ENCODE measurements around the gene CCNYL1. TPM values are rescaled to one million over a fixed set of nuclear protein-coding genes. Genes with fewer than 3 reads are reported as not detected.

CCNYL1 gene
- total and polyA plus RNA-seq, 2 experiments from 2014 or later: 13.7 to 17.6 TPM

DNA sequence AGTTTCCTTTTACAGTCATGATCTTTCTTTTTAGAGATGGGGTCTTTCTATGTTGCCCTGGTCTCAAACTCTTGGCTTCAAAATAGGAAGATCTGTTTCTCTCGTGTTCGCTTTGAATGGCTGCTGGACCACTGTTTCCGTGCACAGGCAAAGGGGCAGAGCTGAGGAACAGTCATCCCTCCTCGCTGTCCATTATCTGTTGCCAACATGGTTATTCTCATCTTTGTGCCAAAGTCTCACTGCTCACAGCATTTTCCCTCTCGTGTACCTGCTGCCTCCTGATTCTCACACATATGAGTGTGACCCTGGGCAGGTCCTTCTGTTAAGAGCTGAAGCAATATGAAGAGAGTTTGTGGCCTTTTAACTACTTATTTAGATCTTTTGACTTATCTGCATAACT is 28.0 kb upstream of the CCNYL1 start:
- Histone ChIP-seq H3K9me3 (ENCODE audit: low read depth) (no peaks in the 10 kb centered on the region), H3K27me3 (no peaks in the 10 kb centered on the region), H3K79me2 (no peaks in the 10 kb centered on the region), H3K36me3 (replicated peaks; ENCODE audit: insufficient read depth, low read depth) (no peaks in the 10 kb centered on the region), H3K4me1 (ENCODE audit: insufficient read depth) (peaks cover 10% of the 10 kb centered on the region), H2AFZ (no peak overlapping the region), H4K20me1 (ENCODE audit: insufficient read depth, poor library complexity, severe bottlenecking) (no peaks in the 10 kb centered on the region), H3K4me2 (no peak overlapping the region), H3K27ac (peak overlapping the region; percentile 82), H3K4me3 (no peak overlapping the region), H3K9me2 (replicated peaks; ENCODE audit: insufficient read depth) (no peaks in the 10 kb centered on the region)
- no peak for TF ChIP-seq EZH2 (IDR thresholded peaks at IDR 0.05; ENCODE audit: borderline replicate concordance)
- TF ChIP-seq EZH2phosphoT487 (IDR thresholded peaks at IDR 0.05; ENCODE audit: low read depth, severe bottlenecking, unreplicated experiment): no peak
- TF ChIP-seq, protein P1, sequence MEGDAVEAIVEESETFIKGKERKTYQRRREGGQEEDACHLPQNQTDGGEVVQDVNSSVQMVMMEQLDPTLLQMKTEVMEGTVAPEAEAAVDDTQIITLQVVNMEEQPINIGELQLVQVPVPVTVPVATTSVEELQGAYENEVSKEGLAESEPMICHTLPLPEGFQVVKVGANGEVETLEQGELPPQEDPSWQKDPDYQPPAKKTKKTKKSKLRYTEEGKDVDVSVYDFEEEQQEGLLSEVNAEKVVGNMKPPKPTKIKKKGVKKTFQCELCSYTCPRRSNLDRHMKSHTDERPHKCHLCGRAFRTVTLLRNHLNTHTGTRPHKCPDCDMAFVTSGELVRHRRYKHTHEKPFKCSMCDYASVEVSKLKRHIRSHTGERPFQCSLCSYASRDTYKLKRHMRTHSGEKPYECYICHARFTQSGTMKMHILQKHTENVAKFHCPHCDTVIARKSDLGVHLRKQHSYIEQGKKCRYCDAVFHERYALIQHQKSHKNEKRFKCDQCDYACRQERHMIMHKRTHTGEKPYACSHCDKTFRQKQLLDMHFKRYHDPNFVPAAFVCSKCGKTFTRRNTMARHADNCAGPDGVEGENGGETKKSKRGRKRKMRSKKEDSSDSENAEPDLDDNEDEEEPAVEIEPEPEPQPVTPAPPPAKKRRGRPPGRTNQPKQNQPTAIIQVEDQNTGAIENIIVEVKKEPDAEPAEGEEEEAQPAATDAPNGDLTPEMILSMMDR (IDR thresholded peaks at IDR 0.05; ENCODE audit: poor library complexity): no peak
- peak; percentile 12 for DNase-seq (ENCODE audit: low spot score)
- 83% methylated on average over 5 of the region's 5 CpGs for WGBS (ENCODE audit: low lambda C conversion rate, missing lambda C conversion rate)

DNA sequence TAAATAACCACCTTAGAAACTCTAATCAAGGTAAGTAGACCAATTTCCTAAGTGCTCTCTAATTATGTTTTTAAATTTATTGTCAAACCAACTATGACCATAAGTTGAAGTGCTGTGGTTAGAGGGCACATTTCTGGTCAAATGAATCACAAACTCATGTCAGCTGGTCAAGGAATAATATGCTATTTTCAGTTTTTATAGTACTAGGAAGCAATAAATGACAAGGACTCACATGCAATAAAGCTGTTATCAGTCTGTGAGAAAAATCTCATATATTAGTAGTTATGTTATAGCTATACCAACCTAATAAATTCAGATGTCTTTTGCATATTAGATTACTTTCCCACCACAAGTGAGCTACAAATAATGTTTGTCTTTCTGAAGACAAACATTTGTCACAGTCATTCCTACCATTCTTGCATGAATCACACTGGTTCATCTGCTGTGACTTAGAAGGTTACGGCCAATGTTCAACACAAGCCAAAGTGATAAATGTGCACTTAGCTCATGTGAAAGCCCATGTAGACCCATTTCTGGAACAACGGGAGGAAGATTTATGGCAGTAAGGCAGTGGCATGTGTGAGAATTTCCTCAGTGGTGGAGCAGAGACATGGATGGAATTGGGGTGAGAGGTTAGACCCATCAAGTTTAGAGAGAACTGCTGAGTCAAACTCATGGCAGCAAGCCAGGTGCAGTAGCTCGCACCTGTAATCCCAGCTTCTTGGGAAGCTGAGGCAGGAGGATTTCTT is 27.4 kb upstream of the CCNYL1 start:
- no peak overlapping the region for H3K4me2 ChIP-seq

DNA sequence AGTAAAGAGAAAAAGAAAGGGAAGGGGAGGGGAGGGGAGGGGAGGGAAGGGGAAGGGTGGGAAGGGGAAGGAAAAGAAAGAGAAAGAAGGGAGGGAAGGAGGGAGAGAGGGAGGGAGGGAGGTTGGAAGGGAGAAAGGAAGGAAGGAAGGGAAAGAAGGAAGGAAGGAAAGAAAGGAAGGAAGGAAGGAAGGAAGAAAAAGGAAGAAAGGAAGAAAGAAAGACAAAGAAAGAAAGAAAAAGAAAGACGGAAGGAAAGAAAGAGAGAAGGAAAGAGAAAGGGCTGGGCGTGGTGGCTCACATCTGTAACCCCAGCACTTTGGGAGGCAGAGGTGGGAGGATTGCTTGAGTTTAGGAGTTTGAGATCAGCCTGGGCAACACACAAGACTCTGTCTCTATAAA is 24.6 kb upstream of the CCNYL1 start:
- Histone ChIP-seq H3K27ac (no peak overlapping the region), H3K36me3 (replicated peaks; ENCODE audit: insufficient read depth, low read depth) (no peaks in the 10 kb centered on the region), H2AFZ (no peak overlapping the region), H4K20me1 (ENCODE audit: insufficient read depth, poor library complexity, severe bottlenecking) (no peaks in the 10 kb centered on the region), H3K4me3 (no peak overlapping the region), H3K9me3 (ENCODE audit: low read depth) (no peaks in the 10 kb centered on the region), H3K4me1 (ENCODE audit: insufficient read depth) (peaks cover 10% of the 10 kb centered on the region), H3K9me2 (replicated peaks; ENCODE audit: insufficient read depth) (no peaks in the 10 kb centered on the region), H3K4me2 (no peak overlapping the region), H3K27me3 (no peaks in the 10 kb centered on the region), H3K79me2 (no peaks in the 10 kb centered on the region)
- no peak for DNase-seq (ENCODE audit: low spot score)
- no peak for TF ChIP-seq EZH2phosphoT487 (IDR thresholded peaks at IDR 0.05; ENCODE audit: low read depth, severe bottlenecking, unreplicated experiment)
- TF ChIP-seq, protein P1 (IDR thresholded peaks at IDR 0.05; ENCODE audit: poor library complexity): no peak
- TF ChIP-seq EZH2 (IDR thresholded peaks at IDR 0.05; ENCODE audit: borderline replicate concordance): no peak
- WGBS (ENCODE audit: low lambda C conversion rate, missing lambda C conversion rate): 71% methylated on average over 2 of the region's 2 CpGs

More for the DNA sequence above, 27.4 kb upstream of the CCNYL1 start:
- peaks cover 10% of the 10 kb centered on the region for H3K4me1 ChIP-seq (ENCODE audit: insufficient read depth)
- H3K79me2 ChIP-seq: no peaks in the 10 kb centered on the region
- 55% methylated on average over 3 of the region's 3 CpGs for WGBS (ENCODE audit: low lambda C conversion rate, missing lambda C conversion rate)
- H3K36me3 ChIP-seq (replicated peaks; ENCODE audit: insufficient read depth, low read depth): no peaks in the 10 kb centered on the region
- no peaks in the 10 kb centered on the region for H3K27me3 ChIP-seq
- TF ChIP-seq EZH2 (IDR thresholded peaks at IDR 0.05; ENCODE audit: borderline replicate concordance) (no peak), EZH2phosphoT487 (IDR thresholded peaks at IDR 0.05; ENCODE audit: low read depth, severe bottlenecking, unreplicated experiment) (no peak)
- TF ChIP-seq, protein P1 (IDR thresholded peaks at IDR 0.05; ENCODE audit: poor library complexity): no peak
- no peak overlapping the region for H3K4me3 ChIP-seq
- no peaks in the 10 kb centered on the region for H3K9me2 ChIP-seq (replicated peaks; ENCODE audit: insufficient read depth)
- H3K9me3 ChIP-seq (ENCODE audit: low read depth): no peaks in the 10 kb centered on the region
- peak; percentile 46 for DNase-seq (ENCODE audit: low spot score)
- no peak overlapping the region for H2AFZ ChIP-seq
- no peaks in the 10 kb centered on the region for H4K20me1 ChIP-seq (ENCODE audit: insufficient read depth, poor library complexity, severe bottlenecking)
- H3K27ac ChIP-seq: peak overlapping the region; percentile 82
